Superior temporal gyrus (tissue), 1 donor: ENCODE results near the gene FCAR.
"Not testable (repeated sequence)": the region's sequence is repeated elsewhere in the genome, so short reads cannot be mapped to it uniquely, and the experiment has no call there.

ENCODE experiments used
- DNase-seq: peaks from one replicate; pipeline ENCODE4 v3.0.0-alpha.2; 2016; ENCODE audit errors: extremely low spot score

Gene FCAR

GRCh38 chr19:54894106-54894505 lies 20.1 kb downstream of the FCAR start:
- not testable (repeated sequence) for DNase-seq

- no peak for DNase-seq
Measured at GRCh38 chr19:54896036-54896435, 22.0 kb downstream of the FCAR start.

GRCh38 chr19:54898685-54899084 lies 24.6 kb downstream of the FCAR start:
- DNase-seq: not testable (repeated sequence)

DNA sequence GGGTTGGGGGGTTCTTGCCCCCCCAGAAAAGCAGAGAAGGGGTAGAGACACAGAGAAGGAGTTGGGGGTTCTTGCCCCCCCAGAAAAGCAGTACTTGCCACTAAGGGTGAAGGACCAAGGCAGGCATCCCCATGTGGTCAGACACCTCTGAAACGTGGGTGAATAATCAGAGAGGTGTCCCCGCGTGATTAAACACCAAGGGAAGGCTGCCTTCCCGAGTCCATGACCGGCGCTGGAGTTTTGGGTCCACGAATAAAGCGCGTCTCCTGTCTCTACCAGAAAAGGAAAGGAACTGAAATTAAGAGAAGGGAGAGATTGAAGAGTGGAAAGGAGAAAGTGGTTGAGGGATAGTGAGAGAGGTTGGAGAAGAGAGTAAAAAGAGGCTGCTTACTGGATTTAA lies 25.6 kb downstream of the FCAR start:
- not testable (repeated sequence) for DNase-seq

DNA sequence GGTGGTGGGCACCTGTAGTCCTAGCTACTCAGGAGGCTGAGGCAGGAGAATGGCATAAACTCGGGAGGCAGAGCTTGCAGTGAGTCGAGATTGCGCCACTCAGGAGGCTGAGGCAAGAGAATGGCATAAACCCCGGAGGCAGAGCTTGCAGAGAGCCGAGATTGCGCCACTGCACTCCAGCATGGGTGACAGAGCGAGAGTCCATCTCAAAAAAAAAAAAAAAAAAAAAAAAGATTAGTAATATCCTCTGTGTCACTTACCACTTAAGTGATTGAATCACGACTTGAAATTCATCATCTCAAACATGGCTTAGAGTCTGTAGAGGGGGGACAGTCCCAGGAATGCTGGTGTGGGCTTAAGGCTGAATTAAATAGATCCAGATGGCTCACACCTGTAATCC lies 27.1 kb downstream of the FCAR start:
- not testable (repeated sequence) for DNase-seq

GRCh38 chr19:54902061-54902460 lies 28.0 kb downstream of the FCAR start:
- DNase-seq: no peak

GRCh38 chr19:54903303-54903702 lies 29.3 kb downstream of the FCAR start:
- DNase-seq: no peak

- not testable (repeated sequence) for DNase-seq
Measured at GRCh38 chr19:54904261-54904660, 30.2 kb downstream of the FCAR start.

- DNase-seq: no peak
Measured at GRCh38 chr19:54905421-54905802, 31.4 kb downstream of the FCAR start.

GRCh38 chr19:54905803-54906511 lies 31.9 kb downstream of the FCAR start, which contains the start of gene NCR1:
TSS of gene NCR1 (plus strand) at chr19:54906148. CDS start at chr19:54906188, 40 bp downstream.
- DNase-seq: no peak

- DNase-seq: no peak
Measured at GRCh38 chr19:54906819-54907218, 32.8 kb downstream of the FCAR start.

DNA sequence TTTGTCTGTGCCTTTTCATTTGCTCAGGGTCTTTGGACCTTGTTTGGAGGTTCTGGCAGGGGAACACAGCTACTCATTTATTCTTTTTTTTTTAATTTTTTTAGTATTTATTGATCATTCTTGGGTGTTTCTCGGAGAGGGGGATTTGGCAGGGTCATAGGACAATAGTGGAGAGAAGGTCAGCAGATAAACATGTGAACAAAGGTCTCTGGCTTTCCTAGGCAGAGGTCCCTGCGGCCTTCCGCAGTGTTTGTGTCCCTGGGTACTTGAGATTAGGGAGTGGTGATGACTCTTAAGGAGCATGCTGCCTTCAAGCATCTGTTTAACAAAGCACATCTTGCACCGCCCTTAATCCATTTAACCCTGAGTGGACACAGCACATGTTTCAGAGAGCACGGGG lies 33.9 kb downstream of the FCAR start:
- DNase-seq: not testable (repeated sequence)

DNA sequence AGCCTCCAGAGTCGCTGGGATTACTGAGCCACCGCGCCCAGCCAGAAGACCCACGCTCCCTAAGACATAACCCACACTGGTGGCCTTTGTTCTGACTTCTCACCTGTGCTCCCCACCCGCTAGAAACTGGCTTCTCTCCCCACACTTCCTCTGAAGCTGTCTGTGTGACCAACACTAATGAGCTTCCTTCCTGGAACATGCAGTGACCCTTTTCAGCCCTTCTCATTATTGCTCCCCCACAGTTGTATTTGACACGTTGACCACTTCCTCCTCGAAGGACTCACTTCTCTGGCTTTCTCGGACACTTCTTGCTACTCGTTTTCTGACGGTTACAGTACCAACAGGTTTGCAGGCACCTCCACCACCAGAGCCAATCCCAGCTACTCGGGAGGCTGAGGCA lies 42.8 kb downstream of the FCAR start:
- DNase-seq: peak; percentile 7

DNA sequence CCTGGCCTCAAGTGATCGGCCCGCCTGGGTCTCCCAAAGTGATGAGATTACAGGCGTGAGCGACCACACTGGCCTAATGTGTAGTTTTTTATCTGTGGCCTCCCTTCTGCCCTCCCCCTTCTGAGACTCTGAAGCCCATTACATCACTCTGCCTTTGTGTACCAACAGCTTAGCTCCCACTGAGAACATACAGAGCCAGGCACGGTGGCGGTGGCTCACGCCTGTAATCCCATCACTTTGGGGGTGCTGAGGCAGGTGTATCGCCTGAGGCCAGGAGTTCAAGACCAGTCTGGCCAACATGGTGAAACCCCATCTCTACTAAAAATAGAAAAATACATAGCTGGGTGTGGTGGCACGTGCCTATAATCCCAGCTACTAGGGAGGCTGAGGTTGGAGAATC lies 44.5 kb downstream of the FCAR start:
- DNase-seq: no peak

GRCh38 chr19:54919646-54920563 lies 45.9 kb downstream of the FCAR start:
- not testable (repeated sequence) for DNase-seq

- no peak for DNase-seq
Measured at GRCh38 chr19:54921082-54921481, 47.0 kb downstream of the FCAR start.

- no peak for DNase-seq
Measured at GRCh38 chr19:54923276-54923675, 49.2 kb downstream of the FCAR start.

- no peak for DNase-seq
Measured at GRCh38 chr19:54928299-54928698, 54.3 kb downstream of the FCAR start.

- DNase-seq: no peak
Measured at GRCh38 chr19:54937926-54938325, 63.9 kb downstream of the FCAR start.

DNA sequence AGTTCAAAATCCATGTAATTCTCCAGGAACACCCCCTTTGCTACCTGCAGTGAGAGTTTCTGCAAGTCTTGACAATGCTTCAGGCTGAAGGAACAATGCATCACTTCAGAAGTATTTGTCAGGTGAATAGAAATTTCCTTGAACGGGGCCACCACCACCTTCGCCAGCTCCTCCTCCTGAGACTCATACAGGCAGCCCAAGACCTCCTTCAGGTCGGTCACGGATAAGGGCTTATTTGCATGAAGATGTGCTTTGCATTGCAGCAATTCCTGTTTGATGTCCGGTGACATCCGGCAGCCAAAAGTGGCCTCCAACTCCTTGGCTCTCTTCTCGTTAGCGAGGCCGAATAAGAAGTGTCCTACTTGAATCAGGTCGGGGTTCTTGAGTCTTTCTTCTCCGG lies 64.9 kb downstream of the FCAR start:
- DNase-seq: no peak

DNA sequence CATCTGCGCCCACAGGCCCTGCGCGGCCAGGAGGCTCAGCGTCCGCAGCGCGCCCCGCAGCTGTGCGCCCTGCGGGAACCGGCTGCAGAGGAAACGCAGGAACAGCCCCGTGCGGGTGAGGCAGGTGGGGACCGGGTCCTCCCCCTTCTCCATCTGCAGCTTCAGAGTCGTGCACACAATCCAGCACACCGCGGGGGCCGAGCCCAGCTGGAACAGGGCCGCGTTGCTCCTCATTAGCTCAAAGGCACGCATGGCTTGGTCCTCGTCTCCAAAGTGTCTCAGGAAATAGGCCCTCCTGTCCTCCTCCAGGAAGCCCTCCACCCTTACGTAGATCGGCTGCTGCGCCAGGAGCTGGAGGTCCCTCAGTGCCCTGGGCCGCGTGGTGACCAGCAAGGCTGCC lies 65.5 kb downstream of the FCAR start:
- not testable (repeated sequence) for DNase-seq
